Epithelial cell of esophagus (primary cell): ENCODE results near the gene SNRNP40.

Source experiments
- DNase-seq: peaks from one replicate; pipeline ENCODE4 v3.0.0; 2010; ENCODE audit warnings: low read depth
- H3K4me3 ChIP-seq: 2 replicates; pipeline ENCODE4 v1.5.1; 2011; ENCODE audit warnings: mild to moderate bottlenecking, low read length, control low read depth
- CTCF ChIP-seq: IDR thresholded peaks from 2 replicates; pipeline ENCODE4 v1.5.1; 2011; ENCODE audit warnings: low read depth, mild to moderate bottlenecking, low read length, control low read depth, inconsistent platforms; ENCODE audit not compliant: insufficient read depth; ENCODE audit errors: missing control alignments

SNRNP40 gene

DNA sequence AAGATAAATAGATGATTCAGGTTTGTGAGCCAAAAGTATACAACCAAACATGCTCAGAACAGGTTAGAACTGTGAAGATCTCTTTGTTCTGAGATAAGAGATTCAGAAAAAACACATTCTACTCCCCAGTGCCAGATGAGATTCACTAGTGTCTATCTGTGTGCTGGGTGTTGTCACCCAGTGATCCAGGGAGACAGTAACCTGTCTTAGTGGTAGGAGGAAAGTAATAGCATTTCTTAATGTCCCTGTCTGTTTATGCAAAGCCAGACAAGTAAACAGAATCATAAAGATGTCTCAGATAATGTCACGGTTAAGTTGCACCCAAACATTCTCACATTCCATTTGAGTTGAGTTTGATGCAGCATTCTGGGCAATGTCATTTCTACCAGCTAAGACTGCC is 38.0 kb downstream of the SNRNP40 start:
- TF ChIP-seq CTCF = no peak
- no peak overlapping the region for H3K4me3 ChIP-seq
- DNase-seq = no peak

DNA sequence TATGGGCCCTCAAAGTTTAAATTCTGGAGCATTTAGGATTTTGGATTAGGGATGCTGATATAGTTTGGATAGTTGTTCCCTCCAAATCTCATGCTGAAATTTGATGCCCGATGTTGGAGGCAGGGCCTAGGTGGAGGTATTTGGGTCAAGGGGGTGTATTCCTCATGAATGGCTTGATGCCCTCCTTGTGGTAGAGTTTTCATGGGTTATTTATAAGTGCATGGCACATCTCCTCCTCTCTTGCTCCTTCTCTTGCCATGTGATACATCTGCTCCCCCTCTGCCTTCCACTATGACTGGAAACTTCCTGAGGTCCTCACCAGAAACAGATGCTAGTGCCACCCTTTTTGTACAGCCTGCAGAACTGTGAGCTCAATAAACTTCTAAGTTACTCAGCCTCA is 39.4 kb downstream of the SNRNP40 start:
- no peak overlapping the region for H3K4me3 ChIP-seq
- no peak for TF ChIP-seq CTCF
- no peak for DNase-seq

- TF ChIP-seq CTCF = no peak
- DNase-seq = no peak
- H3K4me3 ChIP-seq = no peak overlapping the region
Measured at GRCh38 chr1:31249854-31250253, 46.7 kb downstream of the SNRNP40 start.

GRCh38 chr1:31248276-31248675 is 48.3 kb downstream of the SNRNP40 start:
- H3K4me3 ChIP-seq = no peak overlapping the region
- no peak for DNase-seq
- no peak for TF ChIP-seq CTCF

GRCh38 chr1:31244326-31244725 is 52.3 kb downstream of the SNRNP40 start:
- no peak for TF ChIP-seq CTCF
- peak; percentile 60 for DNase-seq

DNA sequence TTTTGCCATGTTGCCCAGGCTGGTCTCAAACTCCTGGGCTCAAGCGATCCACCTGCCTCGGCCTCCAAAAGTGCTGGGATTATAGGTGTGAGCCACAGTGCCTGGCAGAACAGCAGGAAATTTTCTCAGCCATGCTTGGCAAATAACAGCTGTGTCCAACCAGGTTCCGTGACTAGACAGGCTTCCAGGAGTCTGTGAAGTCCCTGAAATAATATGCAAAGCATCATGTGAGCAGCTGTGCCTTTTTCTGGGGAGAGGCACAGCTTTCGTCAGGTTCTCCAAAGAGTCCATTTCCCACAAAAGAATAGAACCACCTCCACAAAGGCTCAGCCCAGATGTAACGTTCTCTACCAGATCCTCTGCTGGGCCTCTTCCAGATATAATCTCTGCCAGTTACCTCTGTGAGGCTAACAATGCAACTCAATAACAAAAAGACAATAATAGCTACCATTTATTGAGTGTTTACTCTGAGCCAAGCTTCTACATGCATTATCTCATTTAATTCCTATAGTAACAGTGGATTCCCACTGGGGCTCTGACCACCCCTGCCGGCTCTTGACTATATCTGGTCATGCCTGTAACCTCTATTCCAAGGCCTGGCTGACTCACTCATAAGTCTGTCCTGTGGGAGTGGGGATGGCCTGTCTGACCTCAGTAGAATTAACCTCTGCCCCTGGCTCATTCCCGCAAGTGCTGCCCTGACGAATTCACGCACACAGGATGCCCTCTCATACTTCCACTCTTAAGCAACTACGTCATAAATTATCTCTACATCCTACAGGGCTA is 52.9 kb downstream of the SNRNP40 start:
- H3K4me3 ChIP-seq = no peak overlapping the region
- no peak for TF ChIP-seq CTCF
- DNase-seq = no peak

More at GRCh38 chr1:31244326-31244725, 52.3 kb downstream of the SNRNP40 start:
- no peak overlapping the region for H3K4me3 ChIP-seq

DNA sequence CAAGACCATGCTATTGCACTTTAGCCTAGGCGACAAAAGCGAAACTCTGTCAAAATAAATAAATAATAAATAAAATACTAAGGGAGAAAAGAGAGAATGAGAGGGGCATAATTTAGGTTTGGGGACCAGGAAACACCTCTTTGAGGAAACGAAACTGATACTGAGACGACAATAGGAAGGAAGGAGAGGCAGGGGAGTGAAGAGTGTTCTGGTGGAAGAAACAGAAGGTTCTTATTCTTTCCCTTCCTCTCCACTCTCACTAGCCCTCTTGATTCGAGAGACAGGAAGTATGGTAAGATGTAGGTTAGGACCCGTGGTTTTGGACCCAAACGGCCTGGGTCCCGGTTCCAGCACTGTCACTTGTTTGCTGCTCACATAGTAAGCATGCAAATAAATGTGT is 55.3 kb downstream of the SNRNP40 start:
- DNase-seq = no peak
- no peak for TF ChIP-seq CTCF
- H3K4me3 ChIP-seq = no peak overlapping the region
